ENCODE data around the gene C2orf76.

- TF ChIP-seq CTCF (conservative IDR thresholded peaks at IDR 0.05; ENCODE audit: low read length): no peak
- no peak for TF ChIP-seq EZH2phosphoT487 (IDR thresholded peaks at IDR 0.05; ENCODE audit: borderline replicate concordance, low read depth, low read length)
Measured at GRCh38 chr2:119402645-119403560, 36.3 kb upstream of the C2orf76 start.
